Calu3 (cell line): ENCODE data around the gene ABR. TPM values are rescaled to one million over a fixed set of nuclear protein-coding genes. Genes with fewer than 3 reads are reported as not detected.
"Not testable (repeated sequence)": the region's sequence is repeated elsewhere in the genome, so short reads cannot be mapped to it uniquely, and the experiment has no call there.

Source experiments
- BruUV-seq: library from RNA; stranded (reverse); fragments of 400-500 nt; replicated peaks from 2 replicates; lab custom pipeline; 2021; lab: Mats Ljungman, UMichigan
- CTCF ChIA-PET: fragments of 300-600 bp; sonication (Branson Sonifier 250); formaldehyde crosslinking; loops from one replicate; lab custom pipeline; 2022; ENCODE audit warnings: antibody characterized with exemption; lab: Charles Lee
- DNase-seq: peaks from one replicate; pipeline ENCODE4 v3.0.0; 2022
- H3K27ac Mint-ChIP-seq: one replicate; pipeline ENCODE4 v1.8.0; 2022; ENCODE audit warnings: mixed read lengths; ENCODE audit not compliant: unreplicated experiment
- H3K27me3 Mint-ChIP-seq: one replicate; pipeline ENCODE4 v1.8.0; 2022; ENCODE audit warnings: mixed read lengths; ENCODE audit not compliant: unreplicated experiment
- H3K36me3 Mint-ChIP-seq: one replicate; pipeline ENCODE4 v1.8.0; 2022; ENCODE audit warnings: mild to moderate bottlenecking, moderate library complexity, mixed read lengths; ENCODE audit not compliant: insufficient read depth, unreplicated experiment
- H3K4me1 Mint-ChIP-seq: one replicate; pipeline ENCODE4 v1.8.0; 2022; ENCODE audit warnings: mild to moderate bottlenecking, low read depth, mixed read lengths; ENCODE audit not compliant: unreplicated experiment
- H3K4me3 Mint-ChIP-seq: one replicate; pipeline ENCODE4 v1.8.0; 2022; ENCODE audit warnings: mild to moderate bottlenecking, low read depth, moderate library complexity, mixed read lengths; ENCODE audit not compliant: unreplicated experiment
- H3K9me3 Mint-ChIP-seq: one replicate; pipeline ENCODE4 v1.8.0; 2022; ENCODE audit warnings: low read depth, mixed read lengths; ENCODE audit not compliant: unreplicated experiment
- intact Hi-C: fragments of 100-400 bp; cut with micrococcal nuclease; formaldehyde crosslinking; loops from one replicate; pipeline ENCODE4 v1.10.0; 2022; ENCODE audit not compliant: unreplicated experiment
- total RNA-seq: library from RNA; stranded (reverse); gene quantifications from 2 replicates; pipeline ENCODE4 v1.2.3, GENCODE V29; 2022
- TF ChIP-seq, protein P1 (sequence below): fragments of 200-600 bp; IDR thresholded peaks from one replicate; pipeline ENCODE4 v1.8.0; 2022; ENCODE audit warnings: antibody characterized with exemption; ENCODE audit not compliant: unreplicated experiment

The ABR gene
- total RNA-seq, 1 experiment from 2014 or later, result 92.7 TPM

DNA sequence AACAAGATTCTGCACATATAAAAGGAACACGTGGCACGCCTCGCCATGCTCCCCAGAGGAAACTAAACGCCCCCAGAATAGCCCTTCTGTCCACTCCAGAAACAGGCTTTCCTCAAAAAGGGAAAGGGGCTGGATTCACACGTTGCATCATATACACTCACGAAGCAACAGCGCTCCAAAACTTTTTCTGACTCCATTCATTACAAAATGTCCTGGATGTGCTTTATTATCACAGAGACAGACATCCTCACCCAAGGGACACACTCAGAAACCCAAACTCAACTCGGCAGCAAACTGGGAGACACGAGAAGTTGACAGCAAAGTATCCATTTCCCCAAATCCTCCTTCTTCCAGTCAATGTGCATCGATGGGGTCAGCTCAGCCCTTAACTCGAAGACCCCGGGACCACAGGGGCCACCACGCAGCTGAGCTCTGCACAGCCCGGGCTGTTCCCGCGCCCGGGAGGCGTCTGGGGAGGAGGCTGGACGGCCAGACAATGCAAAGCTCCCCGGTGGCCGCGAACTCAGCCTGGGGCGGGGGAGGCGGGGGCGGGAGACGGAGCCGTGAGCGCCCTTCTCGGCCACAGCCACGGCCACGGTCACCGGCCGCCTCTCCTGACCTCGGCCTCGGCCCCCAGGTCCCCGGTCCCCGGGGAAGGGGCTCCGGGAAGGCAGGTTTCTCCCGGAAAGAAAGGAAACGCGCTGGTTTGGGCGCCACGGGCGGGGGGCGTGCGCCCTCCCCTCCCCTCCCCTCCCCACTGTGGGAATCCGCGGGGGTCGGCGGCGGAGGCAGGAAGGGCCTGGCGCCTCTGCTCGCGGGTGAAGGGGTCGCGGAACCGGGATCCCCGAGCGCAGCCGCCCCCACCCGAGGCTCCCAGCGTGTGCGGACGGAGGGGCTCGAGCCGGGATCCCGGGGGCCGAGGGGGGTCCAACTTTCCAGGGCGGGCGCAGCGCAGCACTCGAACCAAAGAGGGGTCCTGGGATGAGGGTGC is 201.4 kb downstream of the ABR start:
- H3K36me3 Mint-ChIP-seq, result peaks cover 5% of the 10 kb centered on the region
- no peak for DNase-seq
- H3K9me3 Mint-ChIP-seq, result no peaks in the 10 kb centered on the region

DNA sequence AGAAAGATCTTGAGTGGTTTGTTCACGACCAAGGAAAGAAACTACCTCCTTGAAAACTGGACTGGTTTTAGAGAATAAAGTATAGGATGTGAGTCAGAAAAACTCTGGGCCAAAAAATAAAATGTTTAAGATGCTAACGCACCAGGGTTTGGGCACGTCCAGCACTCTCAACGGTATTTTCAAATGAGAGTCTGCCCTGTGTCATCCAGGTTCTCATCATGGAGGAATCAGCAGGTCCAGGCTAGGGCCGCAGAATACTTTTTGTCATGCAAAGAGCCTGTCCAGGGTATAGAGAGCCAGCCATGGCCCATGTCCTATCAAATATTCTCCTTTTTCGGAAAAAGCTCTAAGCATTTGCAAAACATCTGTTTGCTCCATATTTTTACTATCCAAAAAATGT is 202.6 kb downstream of the ABR start:
- H3K36me3 Mint-ChIP-seq, result peaks cover 5% of the 10 kb centered on the region
- intact Hi-C loops, result no loop called here
- H3K27me3 Mint-ChIP-seq, result peaks cover 11% of the 10 kb centered on the region
- H3K4me3 Mint-ChIP-seq, result no peak overlapping the region
- no TSS peak for BruUV-seq
- CTCF ChIA-PET, result no interaction called here
- H3K27ac Mint-ChIP-seq, result no peak overlapping the region
- H3K4me1 Mint-ChIP-seq, result peaks cover 6% of the 10 kb centered on the region
- TF ChIP-seq, protein P1, sequence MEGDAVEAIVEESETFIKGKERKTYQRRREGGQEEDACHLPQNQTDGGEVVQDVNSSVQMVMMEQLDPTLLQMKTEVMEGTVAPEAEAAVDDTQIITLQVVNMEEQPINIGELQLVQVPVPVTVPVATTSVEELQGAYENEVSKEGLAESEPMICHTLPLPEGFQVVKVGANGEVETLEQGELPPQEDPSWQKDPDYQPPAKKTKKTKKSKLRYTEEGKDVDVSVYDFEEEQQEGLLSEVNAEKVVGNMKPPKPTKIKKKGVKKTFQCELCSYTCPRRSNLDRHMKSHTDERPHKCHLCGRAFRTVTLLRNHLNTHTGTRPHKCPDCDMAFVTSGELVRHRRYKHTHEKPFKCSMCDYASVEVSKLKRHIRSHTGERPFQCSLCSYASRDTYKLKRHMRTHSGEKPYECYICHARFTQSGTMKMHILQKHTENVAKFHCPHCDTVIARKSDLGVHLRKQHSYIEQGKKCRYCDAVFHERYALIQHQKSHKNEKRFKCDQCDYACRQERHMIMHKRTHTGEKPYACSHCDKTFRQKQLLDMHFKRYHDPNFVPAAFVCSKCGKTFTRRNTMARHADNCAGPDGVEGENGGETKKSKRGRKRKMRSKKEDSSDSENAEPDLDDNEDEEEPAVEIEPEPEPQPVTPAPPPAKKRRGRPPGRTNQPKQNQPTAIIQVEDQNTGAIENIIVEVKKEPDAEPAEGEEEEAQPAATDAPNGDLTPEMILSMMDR, result no peak
- H3K9me3 Mint-ChIP-seq, result no peaks in the 10 kb centered on the region
- no peak for DNase-seq

More for the DNA sequence above, 201.4 kb downstream of the ABR start:
- H3K27ac Mint-ChIP-seq, result no peak overlapping the region
- intact Hi-C loops, result no loop called here
- peaks cover 11% of the 10 kb centered on the region for H3K27me3 Mint-ChIP-seq
- H3K4me3 Mint-ChIP-seq, result peak overlapping the region; percentile 46
- peaks cover under 1% of the 10 kb centered on the region for H3K4me1 Mint-ChIP-seq
- no TSS peak for BruUV-seq
- CTCF ChIA-PET, result no interaction called here
- TF ChIP-seq, protein P1, result no peak

DNA sequence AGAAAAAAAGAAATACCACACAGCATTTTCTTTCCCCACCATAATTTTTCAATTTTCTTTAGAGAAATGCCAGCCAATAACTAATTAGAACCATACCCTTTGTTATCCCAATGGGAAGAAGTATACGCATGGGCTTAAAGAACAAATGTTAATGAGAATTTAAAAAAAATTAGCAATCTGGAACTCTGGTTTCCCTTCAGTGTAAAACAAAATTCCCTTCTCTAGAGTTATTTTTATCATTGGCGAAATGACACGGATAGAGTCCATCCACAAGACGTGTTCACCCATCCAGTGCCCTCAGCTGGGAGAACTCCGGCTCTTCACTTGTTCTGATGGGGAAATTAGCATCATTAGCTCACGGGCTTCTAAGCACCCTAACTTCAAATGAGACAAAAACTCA is 203.5 kb downstream of the ABR start:
- DNase-seq, result no peak
- no peak overlapping the region for H3K4me3 Mint-ChIP-seq
- TF ChIP-seq, protein P1, result no peak
- peaks cover 11% of the 10 kb centered on the region for H3K27me3 Mint-ChIP-seq
- peaks cover 6% of the 10 kb centered on the region for H3K4me1 Mint-ChIP-seq
- BruUV-seq, result no TSS peak
- H3K27ac Mint-ChIP-seq, result no peak overlapping the region
- intact Hi-C loops, result no loop called here
- CTCF ChIA-PET, result interaction anchor here (0.7 kb wide), 1 partner anchor 283 kb away, joined by 3 read pairs; no protein-coding TSS in a partner anchor
- H3K9me3 Mint-ChIP-seq, result no peaks in the 10 kb centered on the region
- peaks cover 5% of the 10 kb centered on the region for H3K36me3 Mint-ChIP-seq

DNA sequence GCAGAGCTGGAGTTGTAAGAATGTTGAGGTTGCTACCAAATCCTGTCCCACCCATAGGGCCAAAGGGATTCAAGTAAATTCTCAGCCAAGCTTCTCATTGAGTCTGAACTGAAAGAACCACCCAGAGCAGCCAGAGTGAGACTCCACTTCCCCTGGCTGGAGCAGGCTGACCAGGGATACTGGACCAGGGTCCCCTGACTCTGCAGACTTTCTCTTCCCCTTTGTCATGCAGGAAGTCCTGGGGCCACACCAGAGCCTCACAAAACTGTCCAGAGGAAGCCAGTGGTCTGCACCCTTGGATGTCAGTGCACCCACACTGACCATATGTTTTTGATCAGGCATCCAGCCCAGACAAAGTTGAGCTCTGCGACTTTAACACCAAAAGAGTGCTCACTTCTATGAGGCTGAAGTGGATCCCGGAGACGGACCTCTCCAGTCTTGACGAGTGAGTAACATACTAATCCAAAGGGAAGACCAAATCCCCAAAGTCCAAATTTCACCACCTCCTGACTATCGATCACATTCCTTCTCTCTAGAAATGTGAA is 204.3 kb downstream of the ABR start:
- no peak for DNase-seq
- Mint-ChIP-seq H3K36me3 (peaks cover 5% of the 10 kb centered on the region), H3K4me1 (peaks cover 6% of the 10 kb centered on the region), H3K27ac (no peak overlapping the region), H3K4me3 (no peak overlapping the region), H3K9me3 (no peaks in the 10 kb centered on the region), H3K27me3 (peaks cover 11% of the 10 kb centered on the region)
- intact Hi-C loops, result no loop called here
- BruUV-seq, result no TSS peak
- TF ChIP-seq, protein P1, result no peak
- CTCF ChIA-PET, result interaction anchor here (0.7 kb wide), 1 partner anchor 24 kb away, joined by 5 read pairs; no protein-coding TSS in a partner anchor

DNA sequence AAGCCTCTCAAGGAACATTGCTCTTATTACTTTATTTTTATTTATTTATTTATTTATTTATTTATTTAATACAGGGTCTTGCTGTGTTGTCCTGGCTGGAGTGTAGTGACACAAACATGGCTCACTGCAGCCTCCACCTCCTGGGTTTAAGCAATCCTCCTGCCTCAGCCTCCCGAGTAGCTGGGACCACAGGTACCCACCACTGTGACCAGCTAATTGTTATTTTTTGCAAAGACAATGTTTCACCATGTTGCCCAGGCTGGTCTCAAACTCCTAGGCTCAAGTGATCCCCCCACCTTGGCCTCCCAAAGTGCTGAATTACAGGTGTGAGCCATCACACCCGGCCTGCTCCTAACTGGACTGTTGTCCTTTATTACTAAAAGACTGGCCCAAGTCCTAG is 205.0 kb downstream of the ABR start:
- H3K27me3 Mint-ChIP-seq, result peaks cover 11% of the 10 kb centered on the region
- H3K36me3 Mint-ChIP-seq, DNase-seq, H3K4me3 Mint-ChIP-seq, H3K4me1 Mint-ChIP-seq, intact Hi-C loops, H3K9me3 Mint-ChIP-seq, H3K27ac Mint-ChIP-seq, BruUV-seq: not testable (repeated sequence)
- CTCF ChIA-PET, result interaction anchor here (0.6 kb wide), 1 partner anchor 83 kb away, joined by 3 read pairs; no protein-coding TSS in a partner anchor
